BE2C (cell line): ENCODE data around the gene PCDHA12.
"Not testable (repeated sequence)": the region's sequence is repeated elsewhere in the genome, so short reads cannot be mapped to it uniquely, and the experiment has no call there.

Source experiments
- DNase-seq: peaks from one replicate; pipeline ENCODE4 v3.0.0-alpha.2; 2020
- H3K27me3 ChIP-seq: fragments of 250-450 bp; sonication (Bioruptor Pico); 2 replicates; pipeline ENCODE4 v1.5.1; 2020; ENCODE audit warnings: mild to moderate bottlenecking
- H3K36me3 ChIP-seq: fragments of 250-450 bp; sonication (Bioruptor Pico); 2 replicates; pipeline ENCODE4 v1.5.1; 2020; ENCODE audit warnings: mild to moderate bottlenecking
- H3K4me1 ChIP-seq: fragments of 250-450 bp; sonication (Bioruptor Pico); 2 replicates; pipeline ENCODE4 v1.5.1; 2020
- H3K4me3 ChIP-seq: 2 replicates; pipeline ENCODE4 v1.5.1; 2011; ENCODE audit warnings: low read depth, low read length
- H3K9me3 ChIP-seq: fragments of 250-450 bp; sonication (Bioruptor Pico); 2 replicates; pipeline ENCODE4 v1.5.1; 2020
- CTCF ChIP-seq: IDR thresholded peaks from 2 replicates; pipeline ENCODE4 v1.5.1; 2012; ENCODE audit warnings: mild to moderate bottlenecking, low read depth, low read length

Gene PCDHA12

DNA sequence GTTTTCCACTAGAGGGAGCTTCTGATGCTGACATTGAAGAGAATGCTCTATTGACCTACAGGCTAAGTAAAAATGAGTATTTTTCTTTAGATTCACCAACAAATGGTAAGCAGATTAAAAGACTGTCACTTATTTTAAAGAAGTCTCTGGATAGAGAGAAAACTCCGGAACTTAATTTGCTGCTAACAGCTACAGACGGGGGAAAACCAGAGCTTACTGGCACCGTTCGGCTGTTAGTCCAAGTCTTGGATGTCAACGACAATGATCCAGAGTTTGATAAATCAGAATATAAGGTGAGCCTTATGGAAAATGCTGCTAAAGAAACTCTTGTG is 5.6 kb upstream of the PCDHA12 start:
- Histone ChIP-seq H3K9me3 (no peaks in the 10 kb centered on the region), H3K36me3 (peaks cover 3% of the 10 kb centered on the region), H3K4me3 (peak overlapping the region; percentile 66), H3K4me1 (no peaks in the 10 kb centered on the region), H3K27me3 (no peaks in the 10 kb centered on the region)
- DNase-seq, result no peak
- peak; percentile 73 for TF ChIP-seq CTCF

- Histone ChIP-seq H3K9me3 (no peaks in the 10 kb centered on the region), H3K27me3 (no peaks in the 10 kb centered on the region), H3K4me3 (no peak overlapping the region), H3K4me1 (no peaks in the 10 kb centered on the region), H3K36me3 (peaks cover 3% of the 10 kb centered on the region)
- no peak for TF ChIP-seq CTCF
- DNase-seq, result no peak
Measured at GRCh38 chr5:140870221-140871201, 4.6 kb upstream of the PCDHA12 start.

DNA sequence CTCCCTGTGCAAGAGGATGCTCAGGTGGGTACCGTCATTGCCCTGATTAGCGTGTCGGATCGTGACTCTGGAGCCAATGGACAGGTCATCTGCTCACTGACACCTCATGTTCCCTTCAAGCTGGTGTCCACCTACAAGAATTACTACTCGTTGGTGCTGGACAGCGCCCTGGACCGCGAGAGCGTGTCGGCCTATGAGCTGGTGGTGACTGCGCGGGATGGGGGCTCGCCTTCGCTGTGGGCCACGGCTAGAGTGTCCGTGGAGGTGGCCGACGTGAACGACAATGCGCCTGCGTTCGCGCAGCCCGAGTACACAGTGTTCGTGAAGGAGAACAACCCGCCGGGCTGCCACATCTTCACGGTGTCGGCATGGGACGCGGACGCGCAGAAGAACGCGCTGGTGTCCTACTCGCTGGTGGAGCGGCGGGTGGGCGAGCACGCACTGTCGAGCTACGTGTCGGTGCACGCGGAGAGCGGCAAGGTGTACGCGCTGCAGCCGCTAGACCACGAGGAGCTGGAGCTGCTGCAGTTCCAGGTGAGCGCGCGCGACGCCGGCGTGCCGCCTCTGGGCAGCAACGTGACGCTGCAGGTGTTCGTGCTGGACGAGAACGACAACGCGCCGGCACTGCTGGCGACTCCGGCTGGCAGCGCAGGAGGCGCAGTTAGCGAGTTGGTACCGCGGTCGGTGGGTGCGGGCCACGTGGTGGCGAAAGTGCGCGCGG is 1.6 kb downstream of the PCDHA12 start:
- not testable (repeated sequence) for DNase-seq, H3K9me3 ChIP-seq, H3K4me3 ChIP-seq, H3K27me3 ChIP-seq, H3K4me1 ChIP-seq, H3K36me3 ChIP-seq

DNA sequence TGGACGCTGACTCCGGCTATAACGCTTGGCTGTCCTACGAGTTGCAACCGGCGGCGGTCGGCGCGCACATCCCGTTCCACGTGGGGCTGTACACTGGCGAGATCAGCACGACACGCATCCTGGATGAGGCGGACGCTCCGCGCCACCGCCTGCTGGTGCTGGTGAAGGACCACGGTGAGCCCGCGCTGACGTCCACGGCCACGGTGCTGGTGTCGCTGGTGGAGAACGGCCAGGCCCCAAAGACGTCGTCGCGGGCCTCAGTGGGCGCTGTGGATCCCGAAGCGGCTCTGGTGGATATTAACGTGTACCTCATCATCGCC is 2.1 kb downstream of the PCDHA12 start:
- Histone ChIP-seq H3K36me3 (peaks cover 7% of the 10 kb centered on the region; the same call in 1 of the 2 replicates), H3K4me3 (no peak overlapping the region), H3K4me1 (no peaks in the 10 kb centered on the region), H3K9me3 (no peaks in the 10 kb centered on the region), H3K27me3 (no peaks in the 10 kb centered on the region)
- DNase-seq, result no peak
- no peak for TF ChIP-seq CTCF

- no peaks in the 10 kb centered on the region for H3K27me3 ChIP-seq
- H3K9me3 ChIP-seq, result no peaks in the 10 kb centered on the region
- no peaks in the 10 kb centered on the region for H3K4me1 ChIP-seq
- no peaks in the 10 kb centered on the region for H3K36me3 ChIP-seq
- TF ChIP-seq CTCF, result no peak
- H3K4me3 ChIP-seq, result no peak within 1 kb of the TSS
- DNase-seq, result no peak
Measured at GRCh38 chr5:140881889-140882590, 6.9 kb downstream of the PCDHA12 start, which contains the start of gene PCDHA13. TSS of gene PCDHA13 (plus strand) at chr5:140882124. CDS start at chr5:140882269, 145 bp downstream.

GRCh38 chr5:140882591-140882899 is 7.4 kb downstream of the PCDHA12 start:
- DNase-seq, result peak; percentile 78
- no peaks in the 10 kb centered on the region for H3K4me1 ChIP-seq
- peak; percentile 81 for TF ChIP-seq CTCF
- H3K4me3 ChIP-seq, result no peak overlapping the region
- H3K27me3 ChIP-seq, result no peaks in the 10 kb centered on the region
- H3K36me3 ChIP-seq, result no peaks in the 10 kb centered on the region
- H3K9me3 ChIP-seq, result no peaks in the 10 kb centered on the region
